WTC11 (cell line): ENCODE results near the gene ATG7.

Experiments used
- CTCF ChIP-seq: fragments of 200-600 bp; IDR thresholded peaks from 2 replicates; pipeline ENCODE4 v1.8.0; 2022; ENCODE audit warnings: antibody characterized with exemption
- ETV6 ChIP-seq: sonication (generic); formaldehyde crosslinking; IDR thresholded peaks from 2 replicates; pipeline ENCODE4 v1.8.1; 2022; ENCODE audit warnings: mild to moderate bottlenecking, missing genetic modification reagents
- HMGXB4 ChIP-seq: sonication (generic); formaldehyde crosslinking; IDR thresholded peaks from 2 replicates; pipeline ENCODE4 v1.8.1; 2023; ENCODE audit warnings: mild to moderate bottlenecking, moderate library complexity, missing genetic modification reagents
- KAT7 ChIP-seq: sonication (generic); formaldehyde crosslinking; IDR thresholded peaks from 2 replicates; pipeline ENCODE4 v1.8.1; 2023; ENCODE audit warnings: missing genetic modification reagents, mild to moderate bottlenecking, borderline replicate concordance
- MAX ChIP-seq: sonication (generic); formaldehyde crosslinking; IDR thresholded peaks from 2 replicates; pipeline ENCODE4 v1.8.0; 2022; ENCODE audit warnings: mild to moderate bottlenecking, missing genetic modification reagents
- NFYB ChIP-seq: sonication (generic); formaldehyde crosslinking; conservative IDR thresholded peaks from 2 replicates; pipeline ENCODE4 v1.8.0; 2022; ENCODE audit warnings: low read depth, missing genetic modification reagents
- SMAD4 ChIP-seq: sonication (generic); formaldehyde crosslinking; IDR thresholded peaks from 2 replicates; pipeline ENCODE4 v1.8.0; 2022; ENCODE audit warnings: mild to moderate bottlenecking, missing genetic modification reagents
- SP1 ChIP-seq: sonication (generic); formaldehyde crosslinking; conservative IDR thresholded peaks from 2 replicates; pipeline ENCODE4 v1.8.1; 2022; ENCODE audit warnings: missing genetic modification reagents
- ZNF138 ChIP-seq: sonication (generic); formaldehyde crosslinking; conservative IDR thresholded peaks from 2 replicates; pipeline ENCODE4 v1.8.1; 2022; ENCODE audit warnings: mild to moderate bottlenecking, moderate library complexity, missing genetic modification reagents
- ZSCAN18 ChIP-seq: fragments of 250-450 bp; sonication (Bioruptor Pico); IDR thresholded peaks from 2 replicates; pipeline ENCODE4 v2.1.2; 2022; ENCODE audit warnings: mild to moderate bottlenecking, moderate library complexity
- TF ChIP-seq, protein P1 (sequence below): sonication (generic); formaldehyde crosslinking; IDR thresholded peaks from 2 replicates; pipeline ENCODE4 v1.8.0; 2023; ENCODE audit warnings: missing genetic modification reagents, mild to moderate bottlenecking, borderline replicate concordance
- TF ChIP-seq, protein P2 (sequence below): sonication (generic); formaldehyde crosslinking; conservative IDR thresholded peaks from 2 replicates; pipeline ENCODE4 v1.8.1; 2023; ENCODE audit warnings: mild to moderate bottlenecking, low read depth, missing genetic modification reagents, moderate library complexity
- TF ChIP-seq, protein P3 (sequence below): sonication (generic); formaldehyde crosslinking; IDR thresholded peaks from 2 replicates; pipeline ENCODE4 v1.8.0; 2022; ENCODE audit warnings: mild to moderate bottlenecking, missing genetic modification reagents

DNA sequence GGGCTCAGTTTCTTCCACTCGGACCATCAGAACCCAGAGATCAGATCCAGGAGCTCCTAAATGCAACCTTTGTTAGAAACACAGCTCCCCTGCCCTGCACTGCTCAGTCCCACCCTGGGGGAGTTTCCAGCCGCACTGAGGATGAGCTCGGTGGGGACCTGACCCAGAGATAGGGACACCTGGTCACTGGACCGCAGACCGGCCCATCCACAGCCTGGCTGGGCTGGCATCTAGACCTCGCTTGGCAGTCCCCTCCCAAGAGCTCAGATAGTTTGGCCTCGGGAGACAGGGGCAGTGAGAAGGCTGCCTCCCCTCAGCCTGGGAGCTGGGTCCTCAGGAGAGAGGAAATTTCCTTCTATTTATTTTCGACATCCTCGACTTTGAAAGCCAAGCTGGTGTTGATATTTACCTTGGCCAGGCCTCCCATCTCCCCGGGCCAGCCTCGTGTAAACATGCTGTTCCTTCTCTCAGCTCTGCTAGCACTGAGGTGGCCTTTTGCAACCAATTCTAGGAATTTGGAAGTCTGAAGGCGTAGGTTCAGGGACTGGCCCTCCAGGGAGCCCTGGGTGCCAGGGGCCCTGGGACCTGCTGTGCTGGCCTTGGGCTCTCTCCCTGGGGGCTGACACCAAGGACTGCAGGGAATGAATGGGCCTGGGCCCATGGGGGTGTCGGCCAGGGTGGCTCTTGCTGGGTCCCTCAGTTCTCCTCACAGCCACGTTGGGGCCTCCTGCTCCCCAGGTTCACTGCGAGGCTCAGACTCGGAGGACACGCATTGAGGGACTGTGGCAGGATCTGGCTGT lies 281.4 kb downstream of the ATG7 start:
- no peak for TF ChIP-seq ETV6 (CRISPR knock-in tag)
- no peak for TF ChIP-seq KAT7
- no peak for TF ChIP-seq CTCF
- TF ChIP-seq, protein P1, sequence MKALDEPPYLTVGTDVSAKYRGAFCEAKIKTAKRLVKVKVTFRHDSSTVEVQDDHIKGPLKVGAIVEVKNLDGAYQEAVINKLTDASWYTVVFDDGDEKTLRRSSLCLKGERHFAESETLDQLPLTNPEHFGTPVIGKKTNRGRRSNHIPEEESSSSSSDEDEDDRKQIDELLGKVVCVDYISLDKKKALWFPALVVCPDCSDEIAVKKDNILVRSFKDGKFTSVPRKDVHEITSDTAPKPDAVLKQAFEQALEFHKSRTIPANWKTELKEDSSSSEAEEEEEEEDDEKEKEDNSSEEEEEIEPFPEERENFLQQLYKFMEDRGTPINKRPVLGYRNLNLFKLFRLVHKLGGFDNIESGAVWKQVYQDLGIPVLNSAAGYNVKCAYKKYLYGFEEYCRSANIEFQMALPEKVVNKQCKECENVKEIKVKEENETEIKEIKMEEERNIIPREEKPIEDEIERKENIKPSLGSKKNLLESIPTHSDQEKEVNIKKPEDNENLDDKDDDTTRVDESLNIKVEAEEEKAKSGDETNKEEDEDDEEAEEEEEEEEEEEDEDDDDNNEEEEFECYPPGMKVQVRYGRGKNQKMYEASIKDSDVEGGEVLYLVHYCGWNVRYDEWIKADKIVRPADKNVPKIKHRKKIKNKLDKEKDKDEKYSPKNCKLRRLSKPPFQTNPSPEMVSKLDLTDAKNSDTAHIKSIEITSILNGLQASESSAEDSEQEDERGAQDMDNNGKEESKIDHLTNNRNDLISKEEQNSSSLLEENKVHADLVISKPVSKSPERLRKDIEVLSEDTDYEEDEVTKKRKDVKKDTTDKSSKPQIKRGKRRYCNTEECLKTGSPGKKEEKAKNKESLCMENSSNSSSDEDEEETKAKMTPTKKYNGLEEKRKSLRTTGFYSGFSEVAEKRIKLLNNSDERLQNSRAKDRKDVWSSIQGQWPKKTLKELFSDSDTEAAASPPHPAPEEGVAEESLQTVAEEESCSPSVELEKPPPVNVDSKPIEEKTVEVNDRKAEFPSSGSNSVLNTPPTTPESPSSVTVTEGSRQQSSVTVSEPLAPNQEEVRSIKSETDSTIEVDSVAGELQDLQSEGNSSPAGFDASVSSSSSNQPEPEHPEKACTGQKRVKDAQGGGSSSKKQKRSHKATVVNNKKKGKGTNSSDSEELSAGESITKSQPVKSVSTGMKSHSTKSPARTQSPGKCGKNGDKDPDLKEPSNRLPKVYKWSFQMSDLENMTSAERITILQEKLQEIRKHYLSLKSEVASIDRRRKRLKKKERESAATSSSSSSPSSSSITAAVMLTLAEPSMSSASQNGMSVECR = no peak
- TF ChIP-seq ZNF138 (CRISPR knock-in tag) = no peak
- no peak for TF ChIP-seq HMGXB4 (CRISPR knock-in tag)
- no peak for TF ChIP-seq MAX (CRISPR knock-in tag)
- TF ChIP-seq SP1 (CRISPR knock-in tag) = no peak
- TF ChIP-seq, protein P2, sequence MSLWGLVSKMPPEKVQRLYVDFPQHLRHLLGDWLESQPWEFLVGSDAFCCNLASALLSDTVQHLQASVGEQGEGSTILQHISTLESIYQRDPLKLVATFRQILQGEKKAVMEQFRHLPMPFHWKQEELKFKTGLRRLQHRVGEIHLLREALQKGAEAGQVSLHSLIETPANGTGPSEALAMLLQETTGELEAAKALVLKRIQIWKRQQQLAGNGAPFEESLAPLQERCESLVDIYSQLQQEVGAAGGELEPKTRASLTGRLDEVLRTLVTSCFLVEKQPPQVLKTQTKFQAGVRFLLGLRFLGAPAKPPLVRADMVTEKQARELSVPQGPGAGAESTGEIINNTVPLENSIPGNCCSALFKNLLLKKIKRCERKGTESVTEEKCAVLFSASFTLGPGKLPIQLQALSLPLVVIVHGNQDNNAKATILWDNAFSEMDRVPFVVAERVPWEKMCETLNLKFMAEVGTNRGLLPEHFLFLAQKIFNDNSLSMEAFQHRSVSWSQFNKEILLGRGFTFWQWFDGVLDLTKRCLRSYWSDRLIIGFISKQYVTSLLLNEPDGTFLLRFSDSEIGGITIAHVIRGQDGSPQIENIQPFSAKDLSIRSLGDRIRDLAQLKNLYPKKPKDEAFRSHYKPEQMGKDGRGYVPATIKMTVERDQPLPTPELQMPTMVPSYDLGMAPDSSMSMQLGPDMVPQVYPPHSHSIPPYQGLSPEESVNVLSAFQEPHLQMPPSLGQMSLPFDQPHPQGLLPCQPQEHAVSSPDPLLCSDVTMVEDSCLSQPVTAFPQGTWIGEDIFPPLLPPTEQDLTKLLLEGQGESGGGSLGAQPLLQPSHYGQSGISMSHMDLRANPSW = no peak
- no peak for TF ChIP-seq ZSCAN18 (CRISPR knock-in tag)
- TF ChIP-seq SMAD4 = no peak
- no peak for TF ChIP-seq NFYB (CRISPR knock-in tag)
- TF ChIP-seq, protein P3, sequence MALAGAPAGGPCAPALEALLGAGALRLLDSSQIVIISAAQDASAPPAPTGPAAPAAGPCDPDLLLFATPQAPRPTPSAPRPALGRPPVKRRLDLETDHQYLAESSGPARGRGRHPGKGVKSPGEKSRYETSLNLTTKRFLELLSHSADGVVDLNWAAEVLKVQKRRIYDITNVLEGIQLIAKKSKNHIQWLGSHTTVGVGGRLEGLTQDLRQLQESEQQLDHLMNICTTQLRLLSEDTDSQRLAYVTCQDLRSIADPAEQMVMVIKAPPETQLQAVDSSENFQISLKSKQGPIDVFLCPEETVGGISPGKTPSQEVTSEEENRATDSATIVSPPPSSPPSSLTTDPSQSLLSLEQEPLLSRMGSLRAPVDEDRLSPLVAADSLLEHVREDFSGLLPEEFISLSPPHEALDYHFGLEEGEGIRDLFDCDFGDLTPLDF (CRISPR knock-in tag) = no peak
